Smooth muscle cell (in vitro differentiated cells): ENCODE results near the gene FYB1. TPM values are rescaled to one million over a fixed set of nuclear protein-coding genes. Genes with fewer than 3 reads are reported as not detected.
"Not testable (repeated sequence)": the region's sequence is repeated elsewhere in the genome, so short reads cannot be mapped to it uniquely, and the experiment has no call there.

Experiments used
- DNase-seq: peaks from one replicate; lab custom pipeline; 2025; ENCODE audit not compliant: unreplicated experiment; lab: John Stamatoyannopoulos, UW
- H2AFZ ChIP-seq: fragments of 200-600 bp; sonication (generic); 2 replicates; pipeline ENCODE4 v1.6.0; 2016; ENCODE audit warnings: antibody characterized with exemption, low read depth, mild to moderate bottlenecking
- H3F3A ChIP-seq: fragments of 200-600 bp; sonication (generic); 2 replicates; pipeline ENCODE4 v1.6.0; 2017; ENCODE audit warnings: antibody characterized with exemption, low read depth
- H3K27ac ChIP-seq: fragments of 200-600 bp; sonication (generic); 2 replicates; pipeline ENCODE4 v1.5.1; 2016; ENCODE audit warnings: low read depth, mild to moderate bottlenecking
- H3K27me3 ChIP-seq: fragments of 200-600 bp; sonication (generic); 2 replicates; pipeline ENCODE4 v1.6.1; 2016; ENCODE audit warnings: low read depth, mild to moderate bottlenecking
- H3K36me3 ChIP-seq: fragments of 200-600 bp; sonication (generic); 2 replicates; pipeline ENCODE4 v1.5.1; 2016; ENCODE audit warnings: low read depth
- H3K4me1 ChIP-seq: fragments of 200-600 bp; sonication (generic); 2 replicates; pipeline ENCODE4 v1.5.1; 2016; ENCODE audit warnings: low read depth
- H3K4me2 ChIP-seq: fragments of 200-600 bp; sonication (generic); 2 replicates; pipeline ENCODE4 v1.6.0; 2016; ENCODE audit warnings: mild to moderate bottlenecking
- H3K4me3 ChIP-seq: fragments of 200-600 bp; sonication (generic); 2 replicates; pipeline ENCODE4 v1.5.1; 2016; ENCODE audit warnings: mild to moderate bottlenecking
- H3K79me2 ChIP-seq: fragments of 200-600 bp; sonication (generic); 2 replicates; pipeline ENCODE4 v1.6.0; 2016; ENCODE audit warnings: low read depth, mild to moderate bottlenecking
- H3K9ac ChIP-seq: fragments of 200-600 bp; sonication (generic); 2 replicates; pipeline ENCODE4 v1.6.0; 2016; ENCODE audit warnings: low read depth
- H3K9me3 ChIP-seq: fragments of 200-600 bp; sonication (generic); replicated peaks from 2 replicates; pipeline ENCODE4 v1.5.1; 2016; ENCODE audit warnings: low read depth
- H4K20me1 ChIP-seq: fragments of 200-600 bp; sonication (generic); 2 replicates; pipeline ENCODE4 v1.6.0; 2016; ENCODE audit warnings: low read depth
- WGBS: methylation state at CpG from one replicate; pipeline ENCODE4 v1.1.7; 2016; ENCODE audit warnings: low lambda C conversion rate; 5-methylcytosine and 5-hydroxymethylcytosine counted together
- polyA plus RNA-seq: library from polyadenylated mRNA; unstranded; fragments of >200 nt; fragmentation: Nextera tagmentation; extraction: Ambion mirVana; gene quantifications from 2 replicates; pipeline ENCODE4 v1.2.1, GENCODE V29; 2016
- total RNA-seq: library from RNA; depleted of rRNA; stranded (reverse); fragments of >200 nt; gene quantifications from 2 replicates; pipeline ENCODE4 v1.2.3, GENCODE V29; 2014
- TF ChIP-seq, protein P1 (sequence below): fragments of 200-600 bp; sonication (generic); IDR thresholded peaks from 2 replicates; pipeline ENCODE4 v1.5.1; 2017; ENCODE audit warnings: borderline replicate concordance, mild to moderate bottlenecking, antibody characterized with exemption; ENCODE audit not compliant: insufficient read depth, poor library complexity, severe bottlenecking

FYB1 gene
- total and polyA plus RNA-seq, 2 experiments from 2014 or later: 0.06 to 0.22 TPM

DNA sequence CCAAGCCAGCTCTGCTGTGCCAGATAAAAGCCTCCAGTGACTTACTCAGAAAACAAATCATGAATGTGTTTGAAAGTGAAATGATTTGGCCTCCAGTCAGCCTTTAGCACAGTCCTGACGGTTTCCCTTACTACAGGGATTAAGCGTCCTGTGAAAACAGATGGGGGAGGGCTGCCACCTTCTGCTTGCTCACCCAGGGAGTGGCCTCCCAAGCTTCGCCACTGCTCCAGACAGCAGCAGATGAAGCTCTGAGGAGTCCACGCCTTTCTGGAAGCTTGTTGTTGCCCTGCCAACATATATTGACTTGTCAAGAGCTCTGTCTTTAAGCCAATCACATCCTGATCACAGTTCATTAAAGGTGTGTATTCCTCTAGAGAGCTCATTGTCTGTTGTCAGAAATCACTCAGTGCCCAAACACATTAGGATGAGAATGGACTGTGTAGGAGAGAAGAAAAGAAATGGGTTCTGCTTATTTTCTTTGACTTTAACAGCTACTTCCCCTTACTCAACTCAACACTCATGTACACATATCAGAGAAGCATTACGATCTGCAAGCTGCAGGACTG lies 4.9 kb upstream of the FYB1 start:
- DNase-seq: peak; percentile 12
- WGBS: 11% methylated on average over 5 of the region's 5 CpGs
- no peaks in the 10 kb centered on the region for H3K9me3 ChIP-seq
- H3K27me3 ChIP-seq: no peaks in the 10 kb centered on the region
- H3K79me2 ChIP-seq: no peaks in the 10 kb centered on the region
- no peak overlapping the region for H3K9ac ChIP-seq
- H3K27ac ChIP-seq: no peak overlapping the region
- H3F3A ChIP-seq: peaks cover 4% of the 10 kb centered on the region
- TF ChIP-seq, protein P1, sequence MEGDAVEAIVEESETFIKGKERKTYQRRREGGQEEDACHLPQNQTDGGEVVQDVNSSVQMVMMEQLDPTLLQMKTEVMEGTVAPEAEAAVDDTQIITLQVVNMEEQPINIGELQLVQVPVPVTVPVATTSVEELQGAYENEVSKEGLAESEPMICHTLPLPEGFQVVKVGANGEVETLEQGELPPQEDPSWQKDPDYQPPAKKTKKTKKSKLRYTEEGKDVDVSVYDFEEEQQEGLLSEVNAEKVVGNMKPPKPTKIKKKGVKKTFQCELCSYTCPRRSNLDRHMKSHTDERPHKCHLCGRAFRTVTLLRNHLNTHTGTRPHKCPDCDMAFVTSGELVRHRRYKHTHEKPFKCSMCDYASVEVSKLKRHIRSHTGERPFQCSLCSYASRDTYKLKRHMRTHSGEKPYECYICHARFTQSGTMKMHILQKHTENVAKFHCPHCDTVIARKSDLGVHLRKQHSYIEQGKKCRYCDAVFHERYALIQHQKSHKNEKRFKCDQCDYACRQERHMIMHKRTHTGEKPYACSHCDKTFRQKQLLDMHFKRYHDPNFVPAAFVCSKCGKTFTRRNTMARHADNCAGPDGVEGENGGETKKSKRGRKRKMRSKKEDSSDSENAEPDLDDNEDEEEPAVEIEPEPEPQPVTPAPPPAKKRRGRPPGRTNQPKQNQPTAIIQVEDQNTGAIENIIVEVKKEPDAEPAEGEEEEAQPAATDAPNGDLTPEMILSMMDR: no peak
- H3K4me1 ChIP-seq: peaks cover 13% of the 10 kb centered on the region
- H4K20me1 ChIP-seq: no peaks in the 10 kb centered on the region
- no peaks in the 10 kb centered on the region for H3K36me3 ChIP-seq
- peak overlapping the region; percentile 39 for H2AFZ ChIP-seq
- H3K4me2 ChIP-seq: peak overlapping the region; percentile 64
- H3K4me3 ChIP-seq: no peak overlapping the region

DNA sequence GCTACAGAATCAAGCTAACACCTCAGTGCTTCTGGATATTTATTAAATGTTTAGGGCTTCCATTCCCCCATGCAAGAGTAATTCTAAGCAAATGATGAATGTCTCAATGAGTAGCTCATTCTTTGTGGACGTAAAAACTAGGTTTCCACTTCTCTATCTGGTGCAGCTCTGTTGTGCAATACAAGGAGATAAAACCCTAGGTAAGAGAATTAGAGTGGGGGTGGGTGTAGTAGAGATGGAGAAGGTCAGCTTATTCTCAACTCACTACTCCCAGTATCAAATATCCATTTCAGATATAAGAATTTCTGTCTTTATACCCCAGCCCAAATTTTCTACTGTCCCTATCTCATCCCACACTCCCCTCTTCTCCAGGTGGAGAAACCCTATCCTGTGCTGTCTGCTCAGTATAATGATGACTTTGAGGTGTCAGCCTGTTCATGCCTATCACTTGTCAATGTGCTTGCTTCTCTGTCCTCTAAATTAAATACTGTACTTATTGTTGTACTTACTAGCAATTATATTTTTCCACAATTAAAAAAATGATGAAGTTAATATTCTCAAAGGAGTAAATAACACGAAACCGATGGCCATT lies 4.3 kb upstream of the FYB1 start:
- no peaks in the 10 kb centered on the region for H3K79me2 ChIP-seq
- no peak overlapping the region for H3K4me3 ChIP-seq
- TF ChIP-seq, protein P1: no peak
- 73% methylated on average over 3 of the region's 3 CpGs for WGBS
- no peak overlapping the region for H3K27ac ChIP-seq
- peak overlapping the region; percentile 64 for H3K4me2 ChIP-seq
- H4K20me1 ChIP-seq: no peaks in the 10 kb centered on the region
- no peak for DNase-seq
- peaks cover 13% of the 10 kb centered on the region for H3K4me1 ChIP-seq
- no peaks in the 10 kb centered on the region for H3K27me3 ChIP-seq
- no peak overlapping the region for H3K9ac ChIP-seq
- no peak overlapping the region for H2AFZ ChIP-seq
- H3F3A ChIP-seq: peaks cover 7% of the 10 kb centered on the region
- H3K36me3 ChIP-seq: no peaks in the 10 kb centered on the region
- H3K9me3 ChIP-seq: no peaks in the 10 kb centered on the region

DNA sequence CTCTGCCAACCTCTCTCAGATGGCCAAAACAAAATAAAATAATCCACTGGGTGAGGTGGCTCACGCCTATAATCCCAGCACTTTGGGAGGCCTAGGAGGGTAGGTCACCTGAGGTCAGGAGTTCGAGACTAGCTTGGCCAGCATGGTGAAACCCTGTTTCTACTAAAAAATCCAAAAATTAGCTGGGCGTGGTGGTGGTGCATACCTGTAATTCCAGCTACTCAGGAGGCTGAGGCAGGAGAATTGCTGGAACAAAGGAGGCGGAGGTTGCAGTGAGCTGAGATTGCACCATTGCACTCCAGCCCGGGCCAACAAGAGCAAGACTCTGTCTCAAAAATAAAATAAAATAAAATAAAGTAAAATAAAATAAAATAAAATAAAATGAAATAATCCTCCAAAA lies 2.3 kb upstream of the FYB1 start:
- H4K20me1 ChIP-seq, H3K36me3 ChIP-seq, H3K9ac ChIP-seq, H3K9me3 ChIP-seq, H3F3A ChIP-seq, H3K79me2 ChIP-seq, H3K4me3 ChIP-seq, H2AFZ ChIP-seq, DNase-seq, H3K27ac ChIP-seq, H3K27me3 ChIP-seq, H3K4me2 ChIP-seq: not testable (repeated sequence)
- 91% methylated on average over 5 of the region's 5 CpGs for whole genome bisulfite sequencing
- peaks cover 13% of the 10 kb centered on the region for H3K4me1 ChIP-seq

DNA sequence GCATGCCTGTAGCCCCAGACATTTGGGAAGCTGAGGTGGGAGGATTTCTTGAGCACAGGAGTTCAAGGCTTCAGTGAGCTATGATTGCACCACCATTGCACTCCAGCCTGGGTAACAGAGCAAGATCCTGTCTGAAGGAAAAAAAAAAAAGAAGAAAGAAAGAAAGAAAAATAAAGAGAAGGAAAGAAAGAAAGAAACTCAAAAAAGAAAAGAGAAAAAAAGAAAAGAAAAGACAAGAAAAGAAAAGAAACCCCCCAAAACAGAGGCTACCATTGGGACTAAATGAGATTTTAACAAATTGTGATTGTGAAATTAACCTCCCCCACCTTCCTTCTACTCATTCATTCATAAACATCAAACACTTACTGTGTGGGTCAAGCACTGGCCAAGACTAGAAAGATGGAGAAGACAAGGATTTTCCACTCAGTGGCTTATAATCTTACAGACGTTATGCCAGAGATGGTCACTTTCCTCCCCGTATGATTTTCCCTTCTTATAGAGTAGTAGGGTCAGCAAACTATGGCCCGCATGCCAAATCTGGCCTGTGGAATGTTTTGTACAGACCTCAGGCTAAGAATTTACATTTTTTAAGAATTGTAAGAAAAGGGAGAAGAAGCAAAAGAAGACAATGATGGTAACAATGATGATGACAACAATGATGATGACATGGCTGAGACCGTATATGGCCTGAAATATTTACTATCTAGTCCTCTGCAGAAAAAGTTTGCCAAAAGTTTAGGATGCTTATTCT lies 1.1 kb upstream of the FYB1 start:
- Histone ChIP-seq H3K9me3 (no peaks in the 10 kb centered on the region), H3K4me2 (no peak overlapping the region), H2AFZ (no peak overlapping the region), H3K4me1 (peaks cover 13% of the 10 kb centered on the region), H3F3A (peaks cover 7% of the 10 kb centered on the region), H3K27ac (no peak overlapping the region), H4K20me1 (no peaks in the 10 kb centered on the region), H3K27me3 (no peaks in the 10 kb centered on the region), H3K4me3 (no peak overlapping the region), H3K36me3 (no peaks in the 10 kb centered on the region), H3K9ac (no peak overlapping the region), H3K79me2 (no peaks in the 10 kb centered on the region)
- WGBS: 96% methylated on average over 4 of the region's 4 CpGs
- no peak for DNase-seq
- TF ChIP-seq, protein P1: no peak
